HepG2 (cell line): ENCODE results near the gene USP27X. TPM values are rescaled to one million over a fixed set of nuclear protein-coding genes. Genes with fewer than 3 reads are reported as not detected.

Source experiments
- ATRX ChIP-seq: sonication (generic); formaldehyde crosslinking; IDR thresholded peaks from 2 replicates; pipeline ENCODE4 v1.4.0; 2020; ENCODE audit warnings: missing genetic modification reagents, borderline replicate concordance
- CCDC6 ChIP-seq: sonication (generic); formaldehyde crosslinking; IDR thresholded peaks from 2 replicates; pipeline ENCODE4 v1.8.1; 2022; ENCODE audit warnings: mild to moderate bottlenecking, missing genetic modification reagents, moderate library complexity
- HINFP ChIP-seq: sonication (generic); formaldehyde crosslinking; IDR thresholded peaks from 2 replicates; pipeline ENCODE4 v1.4.0; 2020; ENCODE audit warnings: low read depth, mild to moderate bottlenecking, missing genetic modification reagents
- IKZF4 ChIP-seq: sonication (generic); formaldehyde crosslinking; IDR thresholded peaks from 2 replicates; pipeline ENCODE4 v1.5.1; 2020; ENCODE audit warnings: borderline replicate concordance, mild to moderate bottlenecking, low read depth, missing genetic modification reagents; ENCODE audit errors: not compliant biosample characterization
- KLF15 ChIP-seq: sonication (generic); formaldehyde crosslinking; IDR thresholded peaks from 2 replicates; pipeline ENCODE4 v1.8.1; 2023; ENCODE audit warnings: borderline replicate concordance, mild to moderate bottlenecking, inconsistent platforms, missing genetic modification reagents, mixed read lengths
- PPARG ChIP-seq: conservative IDR thresholded peaks from 2 replicates; pipeline ENCODE4 v1.6.1; 2016; ENCODE audit warnings: missing biosample characterization, missing genetic modification reagents
- PRPF4 ChIP-seq: fragments of 200-400 bp; formaldehyde crosslinking; IDR thresholded peaks from 2 replicates; pipeline ENCODE4 v1.6.1; 2016; ENCODE audit warnings: low read length, low read depth; ENCODE audit not compliant: poor library complexity, severe bottlenecking
- RARA ChIP-seq: IDR thresholded peaks from 2 replicates; pipeline ENCODE4 v1.6.1; 2016; ENCODE audit warnings: missing genetic modification reagents, missing compliant biosample characterization
- ZNF17 ChIP-seq: sonication (generic); formaldehyde crosslinking; IDR thresholded peaks from 2 replicates; pipeline ENCODE4 v1.5.0; 2020; ENCODE audit warnings: mild to moderate bottlenecking, missing genetic modification reagents
- ZNF234 ChIP-seq: sonication (generic); formaldehyde crosslinking; conservative IDR thresholded peaks from 2 replicates; pipeline ENCODE4 v1.5.1; 2020; ENCODE audit warnings: mild to moderate bottlenecking, missing genetic modification reagents
- ZNF337 ChIP-seq: sonication (generic); formaldehyde crosslinking; IDR thresholded peaks from 2 replicates; pipeline ENCODE4 v1.5.1; 2020; ENCODE audit warnings: missing genetic modification reagents, low read depth, mild to moderate bottlenecking, borderline replicate concordance
- ZNF441 ChIP-seq: sonication (generic); formaldehyde crosslinking; IDR thresholded peaks from 2 replicates; pipeline ENCODE4 v1.7.0; 2021; ENCODE audit warnings: missing genetic modification reagents, borderline replicate concordance
- ZNF512B ChIP-seq: sonication (generic); formaldehyde crosslinking; IDR thresholded peaks from 2 replicates; pipeline ENCODE4 v1.5.1; 2020; ENCODE audit warnings: missing genetic modification reagents, mild to moderate bottlenecking, borderline replicate concordance
- ZNF547 ChIP-seq: sonication (generic); formaldehyde crosslinking; IDR thresholded peaks from 2 replicates; pipeline ENCODE4 v1.5.1; 2020; ENCODE audit warnings: mild to moderate bottlenecking, missing genetic modification reagents
- ZNF660 ChIP-seq: sonication (generic); formaldehyde crosslinking; IDR thresholded peaks from 2 replicates; pipeline ENCODE4 v1.5.1; 2020; ENCODE audit warnings: mild to moderate bottlenecking, low read depth, missing genetic modification reagents, borderline replicate concordance
- ZNF839 ChIP-seq: sonication (generic); formaldehyde crosslinking; IDR thresholded peaks from 2 replicates; pipeline ENCODE4 v1.4.0; 2020; ENCODE audit warnings: missing genetic modification reagents, mild to moderate bottlenecking, borderline replicate concordance
- ZSCAN25 ChIP-seq: sonication (generic); formaldehyde crosslinking; IDR thresholded peaks from 2 replicates; pipeline ENCODE4 v1.8.0; 2022; ENCODE audit warnings: mild to moderate bottlenecking, missing genetic modification reagents
- polyA plus RNA-seq, 8 experiments: library from polyadenylated mRNA; depleted of rRNA in 3 of 8; stranded (reverse) in 7 of 8; unstranded in 1 of 8; fragments of >200 nt; fragmentation: Illumina TruSeq in 4 of 8; extraction: Trizol in 4 of 8; gene quantifications; 2 replicates each; pipeline versions ENCODE4 v1.2.1 to v1.2.3, GENCODE V29; 2011 to 2016; ENCODE audit warnings: low read depth in 4 of 8, missing spikeins in 1 of 8, mixed read lengths in 1 of 8; ENCODE audit not compliant: insufficient read depth in 1 of 8
- total RNA-seq, 5 experiments: library from RNA; depleted of rRNA; stranded (reverse); fragments of >200 nt; fragmentation: Illumina TruSeq; extraction: Trizol; gene quantifications; 2 replicates each; pipeline ENCODE4 v1.2.3, GENCODE V29; 2016; ENCODE audit warnings: low read depth in 1 of 5
- TF ChIP-seq, protein P1 (sequence below): sonication (generic); formaldehyde crosslinking; IDR thresholded peaks from 2 replicates; pipeline ENCODE4 v1.5.1; 2020; ENCODE audit warnings: missing genetic modification reagents, mild to moderate bottlenecking, borderline replicate concordance
- TF ChIP-seq, protein P2 (sequence below): sonication (generic); formaldehyde crosslinking; IDR thresholded peaks from 2 replicates; pipeline ENCODE4 v1.5.1; 2020; ENCODE audit warnings: mild to moderate bottlenecking, moderate library complexity, missing genetic modification reagents
- TF ChIP-seq, protein P3 (sequence below): IDR thresholded peaks from 2 replicates; pipeline ENCODE4 v1.6.1; 2016; ENCODE audit warnings: missing compliant biosample characterization, missing genetic modification reagents, borderline replicate concordance

USP27X gene
- total and polyA plus RNA-seq, 2 of the 13 experiments (the other 11 are each of a cell fraction or from before 2014, with no cell fraction given) = 7.2 to 9.7 TPM

DNA sequence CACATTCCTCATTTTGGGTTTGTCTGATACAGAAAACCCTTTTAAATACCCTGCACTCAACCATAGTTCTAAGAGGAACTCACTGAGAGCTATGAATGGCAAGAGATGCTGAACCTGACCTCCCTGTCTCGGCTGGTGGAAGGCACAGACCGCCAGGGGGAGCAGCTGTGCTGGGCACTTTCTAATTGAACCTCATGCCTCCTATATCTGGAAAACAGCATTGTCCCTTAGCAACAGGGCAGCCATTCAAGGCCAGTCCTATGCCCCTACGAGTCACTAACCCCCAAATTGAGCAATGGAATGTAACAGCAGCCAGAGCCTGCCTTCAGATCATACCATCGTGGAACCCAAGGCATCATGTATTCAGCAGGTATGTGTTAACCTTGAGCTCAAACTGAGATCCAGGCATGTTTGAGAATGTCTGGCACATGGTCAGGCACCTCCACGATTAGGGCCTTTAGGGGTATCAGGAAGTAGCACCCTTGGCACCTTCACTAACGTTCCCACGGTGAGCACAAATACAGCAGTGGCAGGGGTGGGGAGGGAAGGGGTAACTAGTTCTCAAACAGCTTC is 5.1 kb downstream of the USP27X start (continued):
- TF ChIP-seq HINFP (no peak), ZSCAN25 (peak; percentile 58; the same call in 1 of the 2 replicates), PPARG (CRISPR knock-in tag) (no peak), CCDC6 (no peak), ZNF547 (CRISPR knock-in tag) (no peak), ZNF512B (CRISPR knock-in tag) (no peak), ZNF17 (no peak), RARA (CRISPR knock-in tag) (no peak), KLF15 (CRISPR knock-in tag) (no peak), ZNF839 (no peak), IKZF4 (CRISPR knock-in tag) (no peak), ATRX (CRISPR knock-in tag) (no peak), ZNF234 (no peak), ZNF441 (CRISPR knock-in tag) (no peak), PRPF4 (no peak), ZNF337 (CRISPR knock-in tag) (no peak), ZNF660 (CRISPR knock-in tag) (no peak)
- TF ChIP-seq, protein P1, sequence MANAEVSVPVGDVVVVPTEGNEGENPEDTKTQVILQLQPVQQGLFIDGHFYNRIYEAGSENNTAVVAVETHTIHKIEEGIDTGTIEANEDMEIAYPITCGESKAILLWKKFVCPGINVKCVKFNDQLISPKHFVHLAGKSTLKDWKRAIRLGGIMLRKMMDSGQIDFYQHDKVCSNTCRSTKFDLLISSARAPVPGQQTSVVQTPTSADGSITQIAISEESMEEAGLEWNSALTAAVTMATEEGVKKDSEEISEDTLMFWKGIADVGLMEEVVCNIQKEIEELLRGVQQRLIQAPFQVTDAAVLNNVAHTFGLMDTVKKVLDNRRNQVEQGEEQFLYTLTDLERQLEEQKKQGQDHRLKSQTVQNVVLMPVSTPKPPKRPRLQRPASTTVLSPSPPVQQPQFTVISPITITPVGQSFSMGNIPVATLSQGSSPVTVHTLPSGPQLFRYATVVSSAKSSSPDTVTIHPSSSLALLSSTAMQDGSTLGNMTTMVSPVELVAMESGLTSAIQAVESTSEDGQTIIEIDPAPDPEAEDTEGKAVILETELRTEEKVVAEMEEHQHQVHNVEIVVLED = no peak
- TF ChIP-seq, protein P2, sequence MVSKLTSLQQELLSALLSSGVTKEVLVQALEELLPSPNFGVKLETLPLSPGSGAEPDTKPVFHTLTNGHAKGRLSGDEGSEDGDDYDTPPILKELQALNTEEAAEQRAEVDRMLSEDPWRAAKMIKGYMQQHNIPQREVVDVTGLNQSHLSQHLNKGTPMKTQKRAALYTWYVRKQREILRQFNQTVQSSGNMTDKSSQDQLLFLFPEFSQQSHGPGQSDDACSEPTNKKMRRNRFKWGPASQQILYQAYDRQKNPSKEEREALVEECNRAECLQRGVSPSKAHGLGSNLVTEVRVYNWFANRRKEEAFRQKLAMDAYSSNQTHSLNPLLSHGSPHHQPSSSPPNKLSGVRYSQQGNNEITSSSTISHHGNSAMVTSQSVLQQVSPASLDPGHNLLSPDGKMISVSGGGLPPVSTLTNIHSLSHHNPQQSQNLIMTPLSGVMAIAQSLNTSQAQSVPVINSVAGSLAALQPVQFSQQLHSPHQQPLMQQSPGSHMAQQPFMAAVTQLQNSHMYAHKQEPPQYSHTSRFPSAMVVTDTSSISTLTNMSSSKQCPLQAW (CRISPR knock-in tag) = no peak
- TF ChIP-seq, protein P3, sequence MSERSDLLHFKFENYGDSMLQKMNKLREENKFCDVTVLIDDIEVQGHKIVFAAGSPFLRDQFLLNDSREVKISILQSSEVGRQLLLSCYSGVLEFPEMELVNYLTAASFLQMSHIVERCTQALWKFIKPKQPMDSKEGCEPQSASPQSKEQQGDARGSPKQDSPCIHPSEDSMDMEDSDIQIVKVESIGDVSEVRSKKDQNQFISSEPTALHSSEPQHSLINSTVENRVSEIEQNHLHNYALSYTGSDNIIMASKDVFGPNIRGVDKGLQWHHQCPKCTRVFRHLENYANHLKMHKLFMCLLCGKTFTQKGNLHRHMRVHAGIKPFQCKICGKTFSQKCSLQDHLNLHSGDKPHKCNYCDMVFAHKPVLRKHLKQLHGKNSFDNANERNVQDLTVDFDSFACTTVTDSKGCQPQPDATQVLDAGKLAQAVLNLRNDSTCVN = no peak
